Right ventricle myocardium superior (tissue), 1 donor: ENCODE measurements around the gene UBTD1. TPM values are rescaled to one million over a fixed set of nuclear protein-coding genes. Genes with fewer than 3 reads are reported as not detected.

Experiments
- ATAC-seq: fragments of 200-7000 bp; cut with Tn5 transposase; one replicate; pipeline ENCODE4 v1.9.1; 2020; ENCODE audit warnings: mild to moderate bottlenecking; ENCODE audit not compliant: poor library complexity
- DNase-seq: peaks from one replicate; pipeline ENCODE4 v3.0.0-alpha.2; 2020
- intact Hi-C: fragments of 100-400 bp; cut with DNase I; formaldehyde crosslinking; loops from one replicate; pipeline ENCODE4 v1.11.2; 2022
- total RNA-seq: library from RNA; stranded (reverse); fragmentation: NEBNext Ultra II Directional; extraction: Animal tissue kit (Norgen Biotek cat#: 25700); gene quantifications from one replicate; pipeline ENCODE4 v1.2.1, GENCODE V29; 2021
- donor health status: DM: no; HTN: yes; CAD: no; lungs with severe emphysema.

UBTD1 gene
- total RNA-seq, 1 donor from 2014 or later, result 26.7 TPM

- DNase-seq (no peak), ATAC-seq (no peak)
- intact Hi-C loops, result loop anchor here (5.0 to 10.0 kb wide), 2 partner anchors 154 to 211 kb away; no protein-coding TSS in a partner anchor
Measured at GRCh38 chr10:97618733-97619132, 120.0 kb downstream of the UBTD1 start.

Other genes starting within 250 kb of the UBTD1 start
- 5.9 TPM for gene ARHGAP19, start 206.3 kb upstream of the UBTD1 start, total RNA-seq
- 5.3 TPM for gene FRAT1, start 179.7 kb upstream of the UBTD1 start, total RNA-seq
- gene FRAT2, start 164.2 kb upstream of the UBTD1 start, total RNA-seq, result 8.4 TPM
- 10.9 TPM for gene RRP12, start 97.6 kb upstream of the UBTD1 start, total RNA-seq
- 187 TPM for gene PGAM1, start 72.7 kb upstream of the UBTD1 start, total RNA-seq
- gene EXOSC1, start 52.9 kb upstream of the UBTD1 start, total RNA-seq, result 14.5 TPM
- gene ZDHHC16, start 52.7 kb upstream of the UBTD1 start, total RNA-seq, result 18.5 TPM
- gene MMS19, start 502 bp upstream of the UBTD1 start, total RNA-seq, result 34.0 TPM
- gene ANKRD2, start 73.9 kb downstream of the UBTD1 start, total RNA-seq, result 152 TPM
- 18.7 TPM for gene HOGA1, start 85.5 kb downstream of the UBTD1 start, total RNA-seq
- 0.48 TPM for gene C10orf62, start 90.8 kb downstream of the UBTD1 start, total RNA-seq
- 8.1 TPM for gene MORN4, start 134.6 kb downstream of the UBTD1 start, total RNA-seq
- 9.9 TPM for gene PI4K2A, start 141.7 kb downstream of the UBTD1 start, total RNA-seq
- 7.9 TPM for gene AVPI1, start 188.3 kb downstream of the UBTD1 start, total RNA-seq
- gene MARVELD1, start 214.8 kb downstream of the UBTD1 start, total RNA-seq, result 6.4 TPM
- 10.6 TPM for gene ZFYVE27, start 238.2 kb downstream of the UBTD1 start, total RNA-seq